IMR-90 (cell line): ENCODE measurements around the gene NOXO1.

Experiments
- POLR2A ChIP-seq: IDR thresholded peaks from 2 replicates; pipeline ENCODE4 v1.6.1; 2012; ENCODE audit warnings: mild to moderate bottlenecking, low read depth, low read length
- TF ChIP-seq, protein P1 (sequence below): conservative IDR thresholded peaks from 2 replicates; pipeline ENCODE4 v1.5.1; 2012; ENCODE audit warnings: mild to moderate bottlenecking, low read depth, low read length, improper control_type of control experiment

DNA sequence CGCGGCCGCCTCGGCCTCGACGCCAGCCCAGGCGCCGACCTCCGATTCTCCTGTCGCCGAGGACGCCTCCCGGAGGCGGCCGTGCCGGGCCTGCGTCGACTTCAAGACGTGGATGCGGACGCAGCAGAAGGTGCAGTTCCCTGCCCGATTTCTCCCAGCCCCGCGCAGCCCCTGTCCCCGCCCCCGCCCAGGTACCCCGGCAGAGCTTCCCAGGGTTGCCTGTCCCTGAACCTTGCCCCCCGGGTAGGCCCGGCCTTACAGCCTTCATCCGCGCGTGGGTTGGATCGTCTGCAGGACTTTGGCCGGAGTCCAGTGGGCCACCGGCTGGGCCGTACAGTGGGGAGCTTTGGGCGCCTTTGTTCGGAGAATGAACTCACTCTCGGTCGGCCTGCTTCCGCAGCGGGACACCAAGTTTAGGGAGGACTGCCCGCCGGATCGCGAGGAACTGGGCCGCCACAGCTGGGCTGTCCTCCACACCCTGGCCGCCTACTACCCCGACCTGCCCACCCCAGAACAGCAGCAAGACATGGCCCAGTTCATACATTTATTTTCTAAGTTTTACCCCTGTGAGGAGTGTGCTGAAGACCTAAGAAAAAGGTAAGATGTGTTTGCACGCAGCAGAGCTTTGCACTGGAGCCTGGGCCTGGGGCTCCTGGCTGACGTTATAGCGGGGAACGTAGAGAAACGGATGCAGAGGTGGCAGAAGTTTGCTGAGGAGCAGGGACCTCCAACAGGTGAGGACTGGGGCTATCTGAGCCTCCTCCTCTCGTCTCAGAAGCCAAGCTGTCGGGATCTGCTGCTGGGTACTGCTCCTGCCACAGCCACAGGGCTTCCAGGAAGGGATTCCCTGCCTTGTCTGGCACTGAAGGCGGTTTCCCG is 3.3 kb upstream of the NOXO1 start:
- TF ChIP-seq, protein P1, sequence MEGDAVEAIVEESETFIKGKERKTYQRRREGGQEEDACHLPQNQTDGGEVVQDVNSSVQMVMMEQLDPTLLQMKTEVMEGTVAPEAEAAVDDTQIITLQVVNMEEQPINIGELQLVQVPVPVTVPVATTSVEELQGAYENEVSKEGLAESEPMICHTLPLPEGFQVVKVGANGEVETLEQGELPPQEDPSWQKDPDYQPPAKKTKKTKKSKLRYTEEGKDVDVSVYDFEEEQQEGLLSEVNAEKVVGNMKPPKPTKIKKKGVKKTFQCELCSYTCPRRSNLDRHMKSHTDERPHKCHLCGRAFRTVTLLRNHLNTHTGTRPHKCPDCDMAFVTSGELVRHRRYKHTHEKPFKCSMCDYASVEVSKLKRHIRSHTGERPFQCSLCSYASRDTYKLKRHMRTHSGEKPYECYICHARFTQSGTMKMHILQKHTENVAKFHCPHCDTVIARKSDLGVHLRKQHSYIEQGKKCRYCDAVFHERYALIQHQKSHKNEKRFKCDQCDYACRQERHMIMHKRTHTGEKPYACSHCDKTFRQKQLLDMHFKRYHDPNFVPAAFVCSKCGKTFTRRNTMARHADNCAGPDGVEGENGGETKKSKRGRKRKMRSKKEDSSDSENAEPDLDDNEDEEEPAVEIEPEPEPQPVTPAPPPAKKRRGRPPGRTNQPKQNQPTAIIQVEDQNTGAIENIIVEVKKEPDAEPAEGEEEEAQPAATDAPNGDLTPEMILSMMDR: no peak
- no peak for TF ChIP-seq POLR2A
